K562 (cell line): Measurements from ENCODE around the gene GLRX2. TPM values are rescaled to one million over a fixed set of nuclear protein-coding genes. Genes with fewer than 3 reads are reported as not detected.
A peak's percentile ranks its signal among the peaks of the same experiment; 100 is the strongest.

ENCODE experiments used
- CBX5 ChIP-seq: IDR thresholded peaks from 2 replicates; pipeline ENCODE4 v1.6.1; 2014; ENCODE audit warnings: low read depth, borderline replicate concordance
- CEBPB ChIP-seq: fragments of 450-650 bp; IDR thresholded peaks from 2 replicates; pipeline ENCODE4 v1.6.1; 2016; ENCODE audit warnings: missing genetic modification characterization, missing compliant biosample characterization
- CHCHD3 ChIP-seq: fragments of 250-450 bp; sonication (Bioruptor Pico); IDR thresholded peaks from 2 replicates; pipeline ENCODE4 v2.1.2; 2022; ENCODE audit warnings: mild to moderate bottlenecking
- CLOCK ChIP-seq: fragments of 250-450 bp; sonication (Bioruptor Pico); IDR thresholded peaks from 2 replicates; pipeline ENCODE4 v1.4.0; 2020; ENCODE audit warnings: mild to moderate bottlenecking, moderate library complexity, borderline replicate concordance
- HCFC1 ChIP-seq: IDR thresholded peaks from 2 replicates; pipeline ENCODE4 v1.6.1; 2012; ENCODE audit warnings: low read depth, low read length, improper control_type of control experiment
- IRF2 ChIP-seq: sonication (generic); formaldehyde crosslinking; IDR thresholded peaks from 2 replicates; pipeline ENCODE4 v1.8.1; 2022; ENCODE audit warnings: mild to moderate bottlenecking, missing genetic modification reagents
- JUND ChIP-seq, 2 experiments: IDR thresholded peaks; 2 replicates in 1 of 2; 3 replicates in 1 of 2; pipeline ENCODE4 v1.6.1; 2011; ENCODE audit warnings: borderline replicate concordance in 2 of 2, low read depth in 2 of 2, low read length in 2 of 2, improper control_type of control experiment in 1 of 2, missing biosample characterization in 1 of 2, missing genetic modification characterization in 1 of 2, missing genetic modification reagents in 1 of 2
- NR0B1 ChIP-seq: fragments of 450-650 bp; IDR thresholded peaks from one replicate; pipeline ENCODE4 v1.6.1; 2018; ENCODE audit warnings: mild to moderate bottlenecking, moderate library complexity; ENCODE audit not compliant: partially characterized antibody
- PTRF ChIP-seq: fragments of 450-650 bp; IDR thresholded peaks from 2 replicates; pipeline ENCODE4 v1.6.1; 2016; ENCODE audit warnings: mild to moderate bottlenecking, missing genetic modification characterization, missing compliant biosample characterization
- RHOXF2B ChIP-seq: fragments of 250-450 bp; sonication (Bioruptor Pico); conservative IDR thresholded peaks from 2 replicates; pipeline ENCODE4 v1.5.1; 2021
- SMARCB1 ChIP-seq: IDR thresholded peaks from 2 replicates; pipeline ENCODE4 v1.6.1; 2011; ENCODE audit warnings: improper control_type of control experiment, low read depth; ENCODE audit not compliant: insufficient read length
- YBX1 ChIP-seq: fragments of 450-650 bp; IDR thresholded peaks from 2 replicates; pipeline ENCODE4 v1.7.1; 2016; ENCODE audit warnings: mild to moderate bottlenecking
- ZKSCAN8 ChIP-seq: fragments of 200-800 bp; sonication (Bioruptor generic); IDR thresholded peaks from 2 replicates; pipeline ENCODE4 v1.6.1; 2016; ENCODE audit warnings: missing genetic modification characterization, missing compliant biosample characterization
- ZNF57 ChIP-seq: fragments of 450-650 bp; formaldehyde crosslinking; IDR thresholded peaks from 2 replicates; pipeline ENCODE4 v1.4.0; 2020; ENCODE audit warnings: mild to moderate bottlenecking, moderate library complexity
- ZSCAN32 ChIP-seq: fragments of 450-650 bp; formaldehyde crosslinking; IDR thresholded peaks from 2 replicates; pipeline ENCODE4 v1.4.0; 2020; ENCODE audit warnings: mild to moderate bottlenecking, moderate library complexity
- polyA plus RNA-seq, 8 experiments: library from polyadenylated mRNA; depleted of rRNA in 4 of 8; stranded (reverse) in 5 of 8; unstranded in 3 of 8; fragments of >200 nt; fragmentation: Nextera tagmentation in 2 of 8; fragmentation: Illumina TruSeq in 1 of 8; extraction: Ambion mirVana in 2 of 8; extraction: Trizol in 1 of 8; gene quantifications; 2 replicates each; pipeline versions ENCODE4 v1.2.1 to v1.2.3, GENCODE V29; 2011 to 2014; ENCODE audit warnings: inconsistent platforms in 1 of 8, missing spikeins in 1 of 8
- total RNA-seq, 7 experiments: library from RNA; depleted of rRNA in 6 of 7; stranded (reverse); fragments of >200 nt in 6 of 7; fragmentation: Illumina TruSeq in 2 of 7; extraction: Trizol in 2 of 7; gene quantifications; 2 replicates each; pipeline versions ENCODE4 v1.2.1 to v1.2.3, GENCODE V29; 2011 to 2021; ENCODE audit warnings: low replicate concordance in 1 of 7
- TF ChIP-seq, protein P1 (sequence below): fragments of 250-450 bp; sonication (Bioruptor Pico); IDR thresholded peaks from 2 replicates; pipeline ENCODE4 v1.8.0; 2021; ENCODE audit warnings: moderate library complexity, mild to moderate bottlenecking, inconsistent platforms
- TF ChIP-seq, protein P2 (sequence below): sonication (generic); formaldehyde crosslinking; IDR thresholded peaks from 2 replicates; pipeline ENCODE4 v1.8.1; 2022; ENCODE audit warnings: missing genetic modification reagents
- TF ChIP-seq, protein P3 (sequence below): sonication (generic); formaldehyde crosslinking; IDR thresholded peaks from 2 replicates; pipeline ENCODE4 v1.8.0; 2022; ENCODE audit warnings: missing genetic modification reagents, mild to moderate bottlenecking, borderline replicate concordance

GLRX2 gene
- total and polyA plus RNA-seq, 9 of the 15 experiments (the other 6 are each of a cell fraction or from before 2014, with no cell fraction given), result 13.3 to 82.6 (median 55.1) TPM

GRCh38 chr1:193104502-193104906 is 710 bp downstream of the GLRX2 start (continued):
- no peak for TF ChIP-seq NR0B1
- no peak for TF ChIP-seq SMARCB1
- no peak for TF ChIP-seq CHCHD3 (CRISPR knock-in tag)
- TF ChIP-seq ZSCAN32, result no peak
- TF ChIP-seq JUND (IDR thresholded peaks at IDR 0.05; ENCODE audit: borderline replicate concordance, low read depth, low read length), result 0 out of 2 replicates have a peak, but pooled peaks have one; percentile 18
- TF ChIP-seq JUND (tag; IDR thresholded peaks at IDR 0.05; ENCODE audit: borderline replicate concordance, low read depth, low read length), result no peak
- TF ChIP-seq IRF2 (CRISPR knock-in tag), result no peak
- TF ChIP-seq CEBPB, result 0 out of 2 replicates have a peak, but pooled peaks have one; percentile 20
- TF ChIP-seq, protein P1, sequence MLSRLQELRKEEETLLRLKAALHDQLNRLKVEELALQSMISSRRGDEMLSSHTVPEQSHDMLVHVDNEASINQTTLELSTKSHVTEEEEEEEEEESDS (CRISPR knock-in tag), result no peak
- no peak for TF ChIP-seq CLOCK (CRISPR knock-in tag)
- TF ChIP-seq, protein P2, sequence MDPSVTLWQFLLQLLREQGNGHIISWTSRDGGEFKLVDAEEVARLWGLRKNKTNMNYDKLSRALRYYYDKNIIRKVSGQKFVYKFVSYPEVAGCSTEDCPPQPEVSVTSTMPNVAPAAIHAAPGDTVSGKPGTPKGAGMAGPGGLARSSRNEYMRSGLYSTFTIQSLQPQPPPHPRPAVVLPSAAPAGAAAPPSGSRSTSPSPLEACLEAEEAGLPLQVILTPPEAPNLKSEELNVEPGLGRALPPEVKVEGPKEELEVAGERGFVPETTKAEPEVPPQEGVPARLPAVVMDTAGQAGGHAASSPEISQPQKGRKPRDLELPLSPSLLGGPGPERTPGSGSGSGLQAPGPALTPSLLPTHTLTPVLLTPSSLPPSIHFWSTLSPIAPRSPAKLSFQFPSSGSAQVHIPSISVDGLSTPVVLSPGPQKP (CRISPR knock-in tag), result no peak
- 0 out of 2 replicates have a peak, but pooled peaks have one; percentile 4 for TF ChIP-seq CBX5
- peak; percentile 94 for TF ChIP-seq ZKSCAN8
- TF ChIP-seq, protein P3, sequence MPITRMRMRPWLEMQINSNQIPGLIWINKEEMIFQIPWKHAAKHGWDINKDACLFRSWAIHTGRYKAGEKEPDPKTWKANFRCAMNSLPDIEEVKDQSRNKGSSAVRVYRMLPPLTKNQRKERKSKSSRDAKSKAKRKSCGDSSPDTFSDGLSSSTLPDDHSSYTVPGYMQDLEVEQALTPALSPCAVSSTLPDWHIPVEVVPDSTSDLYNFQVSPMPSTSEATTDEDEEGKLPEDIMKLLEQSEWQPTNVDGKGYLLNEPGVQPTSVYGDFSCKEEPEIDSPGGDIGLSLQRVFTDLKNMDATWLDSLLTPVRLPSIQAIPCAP (CRISPR knock-in tag), result no peak
- no peak for TF ChIP-seq RHOXF2B (CRISPR knock-in tag)
- no peak for TF ChIP-seq PTRF (tag)
- no peak for TF ChIP-seq HCFC1
- TF ChIP-seq YBX1, result no peak
- TF ChIP-seq ZNF57 (CRISPR knock-in tag), result no peak
